HCT116 (cell line): Measurements from ENCODE around the gene NEDD4L. TPM values are rescaled to one million over a fixed set of nuclear protein-coding genes. Genes with fewer than 3 reads are reported as not detected.

Source experiments
- ATAC-seq: fragments of 200-7000 bp; cut with Tn5 transposase; 2 replicates; pipeline ENCODE4 v1.9.1; 2020; ENCODE audit warnings: mild to moderate bottlenecking, moderate library complexity
- BruUV-seq: library from RNA; stranded (reverse); fragments of 400-500 nt; replicated peaks from 2 replicates; lab custom pipeline; 2021; lab: Mats Ljungman, UMichigan
- CTCF ChIA-PET: fragments of 300-600 bp; sonication (Branson Sonifier 250); formaldehyde crosslinking; loops from one replicate; lab custom pipeline; 2021; ENCODE audit warnings: antibody characterized with exemption; lab: Charles Lee
- POLR2A ChIA-PET: fragments of 300-600, 350-600 bp; sonication (Branson Sonifier 250); formaldehyde crosslinking; loops from one replicate; lab custom pipeline; 2021; ENCODE audit warnings: antibody characterized with exemption; lab: Charles Lee
- RAD21 ChIA-PET, 2 experiments: fragments of 300-600 bp; sonication (Branson Sonifier 250); formaldehyde crosslinking; loops; one replicate each; lab custom pipeline; 2023; ENCODE audit warnings: low total read pairs in 2 of 2; ENCODE audit not compliant: uncharacterized antibody in 2 of 2, unreplicated experiment in 2 of 2, low non-redundant PET in 1 of 2; lab: Charles Lee
- DNase-seq: peaks from one replicate; pipeline ENCODE4 v3.0.0-alpha.2; 2010; ENCODE audit warnings: low read depth, low spot score
- H2AFZ ChIP-seq: fragments of 200-600 bp; shearing (Covaris generic), sonication (generic); 2 replicates; pipeline ENCODE4 v1.6.1; 2017; ENCODE audit warnings: low read depth, mixed run types, mixed read lengths, antibody characterized with exemption, low read length; ENCODE audit not compliant: poor library complexity, severe bottlenecking
- H3K27ac ChIP-seq: 2 replicates; pipeline ENCODE4 v1.5.1; 2012; ENCODE audit warnings: low read depth, low read length
- H3K27me3 ChIP-seq: fragments of 200-600 bp; sonication (generic); 2 replicates; pipeline ENCODE4 v1.6.1; 2016; ENCODE audit warnings: mixed run types, low read length, mixed read lengths; ENCODE audit not compliant: insufficient read depth
- H3K36me3 ChIP-seq, 2 experiments: fragments of 200-500 bp in 1 of 2; fragments of 200-600 bp in 1 of 2; sonication (Bioruptor generic) in 1 of 2; sonication (generic) in 1 of 2; 2 replicates each; pipeline versions ENCODE4 v1.5.1 to v1.6.1; 2014 to 2016; ENCODE audit warnings: low read length in 2 of 2, inconsistent platforms in 1 of 2, mixed read lengths in 1 of 2, mixed run types in 1 of 2; ENCODE audit not compliant: insufficient read depth in 2 of 2, control insufficient read depth in 1 of 2
- H3K4me1 ChIP-seq, 2 experiments: fragments of 200-600 bp in 1 of 2; sonication (generic) in 1 of 2; 2 replicates each; pipeline versions ENCODE4 v1.5.1 to v1.6.1; 2012 to 2017; ENCODE audit warnings: low read length in 2 of 2, inconsistent platforms in 1 of 2, mild to moderate bottlenecking in 1 of 2, mixed read lengths in 1 of 2, mixed run types in 1 of 2, moderate library complexity in 1 of 2; ENCODE audit not compliant: insufficient read depth in 2 of 2, control insufficient read depth in 1 of 2
- H3K4me2 ChIP-seq: fragments of 200-600 bp; sonication (generic); 2 replicates; pipeline ENCODE4 v1.6.1; 2017; ENCODE audit warnings: mixed run types, low read length, mixed read lengths
- H3K4me3 ChIP-seq, 2 experiments: fragments of 200-600 bp in 1 of 2; sonication (generic) in 1 of 2; replicated peaks in 1 of 2; 2 replicates each; pipeline ENCODE4 v1.5.1; 2011 to 2016; ENCODE audit warnings: low read length in 2 of 2, control low read depth in 1 of 2, low read depth in 1 of 2, mild to moderate bottlenecking in 1 of 2, mixed read lengths in 1 of 2, mixed run types in 1 of 2
- H3K79me2 ChIP-seq: fragments of 200-600 bp; sonication (generic); 2 replicates; pipeline ENCODE4 v1.6.1; 2017; ENCODE audit warnings: mild to moderate bottlenecking, mixed run types, low read length, moderate library complexity, mixed read lengths; ENCODE audit not compliant: insufficient read depth
- H3K9ac ChIP-seq: fragments of 200-600 bp; sonication (generic); 2 replicates; pipeline ENCODE4 v1.6.1; 2016; ENCODE audit warnings: low read length, mixed read lengths
- H3K9me2 ChIP-seq: fragments of 200-600 bp; sonication (generic), shearing (Covaris generic); 2 replicates; pipeline ENCODE4 v1.6.1; 2017; ENCODE audit warnings: mixed run types, mild to moderate bottlenecking, moderate library complexity; ENCODE audit not compliant: insufficient read depth
- H3K9me3 ChIP-seq, 2 experiments: fragments of 200-500 bp in 1 of 2; fragments of 200-600 bp in 1 of 2; sonication (Bioruptor generic) in 1 of 2; sonication (generic) in 1 of 2; 2 replicates each; pipeline ENCODE4 v1.6.1; 2014 to 2017; ENCODE audit warnings: low read length in 2 of 2, mixed read lengths in 2 of 2, inconsistent platforms in 1 of 2, low read depth in 1 of 2, mild to moderate bottlenecking in 1 of 2, mixed run types in 1 of 2, moderate library complexity in 1 of 2; ENCODE audit not compliant: control insufficient read depth in 1 of 2, insufficient read depth in 1 of 2
- H4K20me1 ChIP-seq: fragments of 200-600 bp; sonication (generic), shearing (Covaris generic); 2 replicates; pipeline ENCODE4 v1.6.1; 2017; ENCODE audit warnings: mixed run types, mild to moderate bottlenecking, moderate library complexity; ENCODE audit not compliant: insufficient read depth
- ATF3 ChIP-seq: IDR thresholded peaks from 2 replicates; pipeline ENCODE4 v1.6.1; 2012
- CEBPB ChIP-seq: IDR thresholded peaks from 2 replicates; pipeline ENCODE4 v1.6.1; 2012; ENCODE audit warnings: low read depth
- CTCF ChIP-seq, 3 experiments: fragments of 200-600 bp in 1 of 3; sonication (generic) in 1 of 3; IDR thresholded peaks in 2 of 3; conservative IDR thresholded peaks in 1 of 3; 2 replicates each; pipeline ENCODE4 v1.5.1; 2012 to 2017; ENCODE audit warnings: low read depth in 2 of 3, low read length in 2 of 3, antibody characterized with exemption in 1 of 3, borderline replicate concordance in 1 of 3, control low read depth in 1 of 3, mild to moderate bottlenecking in 1 of 3, mixed read lengths in 1 of 3, mixed run types in 1 of 3, moderate library complexity in 1 of 3; ENCODE audit not compliant: insufficient read depth in 1 of 3
- REST ChIP-seq: IDR thresholded peaks from 2 replicates; pipeline ENCODE4 v1.6.1; 2012; ENCODE audit warnings: low read depth
- SP1 ChIP-seq: IDR thresholded peaks from 2 replicates; pipeline ENCODE4 v1.6.1; 2012; ENCODE audit warnings: low read depth
- SRF ChIP-seq: IDR thresholded peaks from 2 replicates; pipeline ENCODE4 v1.6.1; 2012; ENCODE audit warnings: low read depth
- ZBTB33 ChIP-seq: IDR thresholded peaks from 2 replicates; pipeline ENCODE4 v1.6.1; 2011; ENCODE audit warnings: mild to moderate bottlenecking, low read length, moderate library complexity; ENCODE audit not compliant: insufficient replicate concordance; ENCODE audit errors: extremely low read depth
- ZFX ChIP-seq: fragments of 450-650 bp; IDR thresholded peaks from 2 replicates; pipeline ENCODE4 v1.6.1; 2017
- intact Hi-C: fragments of 100-400 bp; cut with micrococcal nuclease; formaldehyde crosslinking; loops from 2 replicates; pipeline ENCODE4 v1.10.0; 2022
- total RNA-seq: library from RNA; stranded (reverse); gene quantifications from one replicate; pipeline ENCODE4 v1.2.1, GENCODE V29; 2021; ENCODE audit not compliant: unreplicated experiment

The NEDD4L gene
- total RNA-seq, 1 experiment from 2014 or later, result 41.5 TPM

GRCh38 chr18:58228762-58229161 is 184.7 kb downstream of the NEDD4L start:
- ATAC-seq (no peak), DNase-seq (no peak)
- BruUV-seq, result no TSS peak
- Histone ChIP-seq H4K20me1 (no peaks in the 10 kb centered on the region; the same call in 1 of the 2 replicates), H3K9me3 (no peaks in the 10 kb centered on the region), H3K4me3 (no peak overlapping the region), H3K36me3 (no peaks in the 10 kb centered on the region), H3K9ac (no peak overlapping the region), H3K79me2 (peaks cover 9% of the 10 kb centered on the region; the same call in 1 of the 2 replicates), H3K9me2 (no peaks in the 10 kb centered on the region), H3K4me1 (peaks cover 46 to 48% of the 10 kb centered on the region in 2 experiments), H3K4me2 (no peak overlapping the region), H2AFZ (no peak overlapping the region), H3K27ac (no peak overlapping the region), H3K27me3 (no peaks in the 10 kb centered on the region)
- ChIA-PET RAD21 (no interaction called here), CTCF (no interaction called here), POLR2A (no interaction called here)
- intact Hi-C loops, result no loop called here
- TF ChIP-seq ATF3 (no peak), SRF (no peak), CTCF (IDR thresholded peaks at IDR 0.05 in 2 of 3, conservative IDR thresholded peaks at IDR 0.05 in 1 of 3; ENCODE audit: borderline replicate concordance in 1 of 3, insufficient read depth in 1 of 3, low read depth in 2 of 3, low read length in 2 of 3) (no peak), SP1 (no peak), ZFX (no peak), REST (no peak), ZBTB33 (no peak), CEBPB (no peak)
